GM21423 (cell line): Measurements from ENCODE around the gene TRIM69.
"Not testable (repeated sequence)": the region's sequence is repeated elsewhere in the genome, so short reads cannot be mapped to it uniquely, and the experiment has no call there.

Source experiments
- ATAC-seq: cut with Tn5 transposase; IDR thresholded peaks from one replicate; pipeline ENCODE4 v1.9.1; 2021; ENCODE audit warnings: mild to moderate bottlenecking, moderate library complexity; ENCODE audit not compliant: unreplicated experiment

Gene TRIM69, protein sequence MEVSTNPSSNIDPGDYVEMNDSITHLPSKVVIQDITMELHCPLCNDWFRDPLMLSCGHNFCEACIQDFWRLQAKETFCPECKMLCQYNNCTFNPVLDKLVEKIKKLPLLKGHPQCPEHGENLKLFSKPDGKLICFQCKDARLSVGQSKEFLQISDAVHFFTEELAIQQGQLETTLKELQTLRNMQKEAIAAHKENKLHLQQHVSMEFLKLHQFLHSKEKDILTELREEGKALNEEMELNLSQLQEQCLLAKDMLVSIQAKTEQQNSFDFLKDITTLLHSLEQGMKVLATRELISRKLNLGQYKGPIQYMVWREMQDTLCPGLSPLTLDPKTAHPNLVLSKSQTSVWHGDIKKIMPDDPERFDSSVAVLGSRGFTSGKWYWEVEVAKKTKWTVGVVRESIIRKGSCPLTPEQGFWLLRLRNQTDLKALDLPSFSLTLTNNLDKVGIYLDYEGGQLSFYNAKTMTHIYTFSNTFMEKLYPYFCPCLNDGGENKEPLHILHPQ

DNA sequence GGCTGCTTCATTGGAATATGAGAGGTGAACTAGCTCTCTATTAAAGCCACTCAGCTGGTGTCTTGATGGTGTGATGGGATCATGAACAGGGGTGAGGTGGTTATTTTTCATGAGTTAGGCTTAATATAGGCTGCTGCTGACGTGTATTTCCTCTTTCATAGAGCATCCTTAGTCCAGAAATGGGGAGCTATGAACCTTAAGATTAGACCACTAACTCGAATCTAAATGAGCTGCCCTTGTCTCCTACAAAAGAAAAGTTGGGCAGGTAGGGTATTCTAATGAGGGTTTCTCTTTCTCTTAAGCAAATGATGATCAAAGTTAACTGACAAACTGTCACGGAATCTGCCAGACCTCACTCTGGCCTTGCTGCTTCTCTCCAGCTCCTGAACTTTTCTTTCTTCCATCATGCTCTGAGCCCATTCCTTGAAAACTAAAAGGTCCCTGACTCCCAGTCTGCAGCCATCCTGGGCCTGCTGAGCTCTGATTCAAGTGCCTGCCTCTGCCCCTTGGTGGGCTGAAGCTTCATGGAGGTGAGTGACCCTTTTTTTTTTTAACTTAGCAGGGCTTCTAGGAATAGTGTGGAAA, at the start of gene TRIM69:
TRIM69 (plus strand) TSS at position 348 of the 585 bp plus-strand sequence; CDS start at position 525, 177 bp downstream.
- ATAC-seq: peak; percentile 35

DNA sequence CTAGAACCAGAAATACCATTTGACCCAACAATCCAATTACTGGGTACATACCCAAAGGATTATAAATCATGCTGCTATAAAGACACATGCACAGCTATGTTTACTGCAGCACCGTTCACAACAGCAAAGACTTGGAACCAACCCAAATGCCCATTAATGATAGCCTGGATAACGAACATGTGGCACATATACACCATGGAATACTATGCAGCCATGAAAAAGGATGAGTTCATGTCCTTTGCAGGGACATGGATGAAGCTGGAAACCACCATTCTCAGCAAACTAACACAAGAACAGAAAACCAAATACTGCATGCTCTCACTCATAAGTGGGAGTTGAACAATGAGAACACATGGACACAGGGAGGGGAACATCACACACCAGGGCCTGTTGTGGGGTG, 47.0 kb upstream of the TRIM69 start:
- not testable (repeated sequence) for ATAC-seq

DNA sequence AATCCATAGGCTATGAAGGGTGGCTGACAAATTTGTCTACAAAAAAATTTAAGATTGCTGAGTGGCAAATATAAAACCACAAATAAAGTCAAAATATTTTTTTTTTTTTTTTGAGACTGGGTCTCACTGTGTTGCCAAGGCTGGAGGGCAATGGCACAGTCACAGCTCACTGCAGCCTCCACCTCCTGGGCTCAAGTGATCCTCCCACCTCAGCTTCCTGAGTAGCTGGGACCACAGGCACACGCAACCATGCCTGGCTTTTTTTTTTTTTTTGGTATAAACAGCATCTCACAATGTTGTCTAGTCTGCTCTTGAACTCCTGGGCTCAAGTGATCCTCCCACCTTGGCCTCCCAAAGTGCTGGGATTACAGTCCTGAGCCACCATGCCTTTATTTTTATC, 46.1 kb upstream of the TRIM69 start:
- ATAC-seq: not testable (repeated sequence)

DNA sequence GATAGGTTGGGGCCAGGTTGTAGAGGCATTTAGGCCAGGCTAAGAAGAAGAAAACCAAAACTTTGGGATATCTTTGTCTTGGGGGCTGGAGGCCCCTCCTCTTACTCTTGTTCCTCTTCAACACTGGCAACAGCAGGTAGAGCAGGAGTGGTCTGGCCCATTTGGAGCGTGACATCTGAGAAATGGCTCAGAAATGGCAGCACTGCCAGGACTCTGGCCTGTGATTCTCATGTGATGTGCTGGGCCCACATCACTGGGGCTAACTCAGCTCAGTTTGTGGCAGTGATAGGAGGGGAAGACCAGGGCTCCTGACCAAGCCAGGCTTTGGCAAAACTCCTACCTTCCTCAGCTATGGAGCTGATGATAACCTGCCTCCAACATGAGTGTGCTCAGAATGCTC, 43.7 kb upstream of the TRIM69 start:
- ATAC-seq: no peak

DNA sequence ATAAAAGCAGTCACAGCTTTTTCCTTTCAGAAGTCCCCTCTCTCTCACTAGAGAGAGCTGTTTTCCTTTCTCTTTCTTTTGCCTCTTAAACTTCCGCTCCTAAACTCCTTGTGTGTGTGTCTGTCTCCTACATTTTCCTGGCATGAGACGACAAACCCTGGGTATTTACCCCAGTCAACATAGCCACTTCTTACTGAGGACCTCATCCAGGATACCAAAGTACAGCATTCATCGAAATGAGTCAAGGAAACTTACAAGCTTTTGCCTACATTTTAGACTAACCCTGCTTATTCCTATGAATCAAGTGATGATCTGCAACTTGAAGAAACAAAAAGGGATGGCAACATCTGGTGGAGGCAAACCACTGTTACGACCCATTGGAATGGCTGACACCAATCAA, 41.9 kb upstream of the TRIM69 start:
- ATAC-seq: no peak

DNA sequence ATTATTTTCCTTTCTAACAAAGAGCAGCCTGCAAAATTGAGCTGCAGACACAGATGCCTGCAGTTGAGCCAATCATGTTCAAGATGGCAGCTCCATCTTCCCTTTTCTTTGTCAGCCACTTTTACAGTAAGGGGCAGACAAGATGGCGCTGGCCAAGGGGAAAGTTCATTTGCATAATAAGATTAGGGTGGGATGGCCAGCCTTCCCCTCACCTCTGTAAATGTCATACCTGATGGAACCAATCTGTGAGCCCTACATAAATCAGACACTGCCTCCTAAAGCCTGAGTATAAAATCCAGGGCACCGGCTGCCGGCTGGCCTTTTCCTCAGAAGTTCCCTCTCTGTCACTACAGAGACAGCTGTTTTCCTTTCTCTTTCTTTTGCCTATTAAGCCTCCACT, 41.0 kb upstream of the TRIM69 start:
- no peak for ATAC-seq

DNA sequence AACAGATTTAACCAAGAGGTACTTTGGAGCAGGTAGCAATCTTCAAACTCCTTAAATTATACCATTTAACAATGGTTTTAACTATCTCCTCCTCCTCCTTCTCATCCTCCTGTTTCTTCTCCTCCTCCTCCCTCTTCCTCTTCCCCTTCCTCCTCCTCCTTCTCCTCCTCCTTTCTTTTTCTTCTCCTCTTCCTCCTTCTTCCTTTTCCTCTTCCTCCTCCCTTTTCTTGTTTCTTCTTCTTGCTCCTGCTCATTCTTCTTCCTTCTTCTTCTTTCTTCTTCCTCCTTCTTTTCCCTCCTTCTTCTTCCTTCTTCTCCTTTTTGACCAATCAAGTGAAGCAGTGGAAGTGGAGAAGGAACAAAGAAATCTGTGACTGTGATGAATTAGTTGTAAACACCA, 39.3 kb upstream of the TRIM69 start:
- ATAC-seq: no peak

DNA sequence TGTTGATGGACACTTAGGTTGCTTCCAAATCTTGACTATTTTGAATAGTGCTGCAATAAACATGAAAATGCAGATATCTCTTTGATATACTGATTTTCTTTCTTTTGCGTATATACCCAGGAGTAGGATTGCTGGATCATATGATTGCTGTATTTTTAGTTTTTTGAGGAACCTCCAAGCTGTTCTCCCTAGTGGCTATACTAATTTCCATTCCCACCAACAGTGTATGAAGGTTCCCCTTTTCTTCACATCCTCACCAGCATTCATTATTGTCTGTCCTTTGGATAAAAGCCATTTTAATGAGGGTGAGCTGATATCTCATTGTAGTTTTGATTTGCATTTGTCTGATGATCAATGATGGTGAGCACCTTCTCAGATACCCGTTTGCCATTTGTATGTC, 37.7 kb upstream of the TRIM69 start:
- no peak for ATAC-seq

DNA sequence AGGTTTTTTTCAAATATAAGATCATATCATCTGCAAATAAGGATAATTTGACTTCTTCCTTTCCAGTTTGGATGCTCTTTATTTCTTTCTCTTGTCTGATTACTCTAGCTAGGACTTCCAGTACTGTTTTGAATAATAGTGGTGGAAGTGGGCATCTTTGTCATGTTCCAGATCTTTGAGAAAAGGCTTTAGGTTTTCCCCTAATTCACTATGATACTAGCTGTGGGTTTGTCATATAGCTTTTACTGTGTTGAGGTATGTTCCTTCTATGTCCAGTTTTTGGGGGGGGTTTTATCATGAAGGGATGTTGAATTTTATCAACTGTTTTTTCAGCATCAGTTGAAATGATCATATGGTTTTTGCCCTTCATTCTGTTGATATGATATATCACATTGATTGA, 35.7 kb upstream of the TRIM69 start:
- not testable (repeated sequence) for ATAC-seq

DNA sequence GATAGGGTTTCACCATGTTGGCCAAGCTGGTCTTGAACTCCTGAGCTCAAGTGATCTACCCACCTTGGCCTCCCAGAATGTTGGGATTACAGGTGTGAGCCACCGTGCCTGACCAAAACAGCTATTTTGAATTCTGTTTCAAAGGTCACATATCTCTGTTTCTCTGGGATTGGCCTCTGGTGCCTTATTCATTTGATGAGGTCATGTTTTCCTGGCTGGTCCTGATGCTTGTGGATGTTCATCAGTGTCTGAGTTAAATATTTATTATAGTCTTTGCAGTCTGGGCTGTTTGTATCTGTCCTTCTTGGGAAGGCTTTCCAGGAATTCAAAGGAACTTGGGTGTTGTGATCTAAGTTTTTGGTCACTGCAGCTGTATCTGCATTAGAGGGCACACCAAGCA, 30.3 kb upstream of the TRIM69 start:
- ATAC-seq: no peak

DNA sequence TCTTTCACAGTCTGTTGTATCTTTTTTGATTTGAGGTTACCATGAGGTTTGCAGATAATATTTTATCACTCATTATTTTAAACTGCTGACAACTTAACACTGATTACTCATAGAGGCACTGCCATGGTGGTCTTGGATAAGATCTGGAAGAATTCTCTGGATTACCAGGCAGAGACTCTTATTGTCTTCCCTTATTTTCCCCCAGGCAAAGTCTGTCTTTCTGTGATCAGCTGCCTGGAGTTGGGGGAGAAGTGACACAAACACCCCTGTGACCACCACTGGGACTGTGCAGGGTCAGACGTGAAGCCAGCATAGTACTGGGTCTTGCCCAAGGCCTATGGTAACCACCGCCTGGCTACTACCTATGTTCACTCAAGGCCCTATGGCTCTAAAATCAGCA, 29.9 kb upstream of the TRIM69 start:
- ATAC-seq: no peak

DNA sequence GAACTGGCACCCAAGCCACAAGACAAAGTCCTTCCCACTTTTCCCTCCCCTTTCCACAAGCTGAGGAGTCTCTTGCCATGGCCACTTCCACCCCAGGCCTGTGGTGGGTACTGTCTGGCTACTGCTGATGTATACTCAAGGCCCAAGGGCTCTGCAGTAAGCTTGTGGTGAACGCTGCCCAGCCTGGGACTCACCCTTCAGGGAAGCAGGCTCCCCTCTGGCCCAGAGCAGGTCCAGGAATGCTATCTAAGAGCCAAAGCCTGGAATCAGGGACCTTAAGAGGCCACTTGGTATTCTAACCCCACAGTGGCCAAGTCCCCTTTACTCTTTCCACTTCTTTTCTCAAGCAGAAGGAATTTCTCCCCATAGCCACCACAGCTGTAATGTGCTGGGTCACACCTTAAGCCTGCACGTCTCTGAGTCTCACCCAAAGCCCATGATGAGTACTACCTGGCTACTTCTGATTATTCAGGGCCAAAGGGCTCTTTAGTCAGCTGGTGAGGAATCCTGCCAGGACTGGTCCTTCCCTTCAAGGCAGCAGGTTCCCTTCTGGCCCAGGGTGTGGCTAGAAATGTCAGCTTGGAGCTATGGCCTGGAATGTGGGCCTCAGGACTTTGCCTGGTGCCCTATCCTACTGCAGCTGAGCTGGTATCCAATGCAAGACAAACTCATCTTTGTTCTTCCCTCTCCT, 29.2 kb upstream of the TRIM69 start:
- no peak for ATAC-seq

DNA sequence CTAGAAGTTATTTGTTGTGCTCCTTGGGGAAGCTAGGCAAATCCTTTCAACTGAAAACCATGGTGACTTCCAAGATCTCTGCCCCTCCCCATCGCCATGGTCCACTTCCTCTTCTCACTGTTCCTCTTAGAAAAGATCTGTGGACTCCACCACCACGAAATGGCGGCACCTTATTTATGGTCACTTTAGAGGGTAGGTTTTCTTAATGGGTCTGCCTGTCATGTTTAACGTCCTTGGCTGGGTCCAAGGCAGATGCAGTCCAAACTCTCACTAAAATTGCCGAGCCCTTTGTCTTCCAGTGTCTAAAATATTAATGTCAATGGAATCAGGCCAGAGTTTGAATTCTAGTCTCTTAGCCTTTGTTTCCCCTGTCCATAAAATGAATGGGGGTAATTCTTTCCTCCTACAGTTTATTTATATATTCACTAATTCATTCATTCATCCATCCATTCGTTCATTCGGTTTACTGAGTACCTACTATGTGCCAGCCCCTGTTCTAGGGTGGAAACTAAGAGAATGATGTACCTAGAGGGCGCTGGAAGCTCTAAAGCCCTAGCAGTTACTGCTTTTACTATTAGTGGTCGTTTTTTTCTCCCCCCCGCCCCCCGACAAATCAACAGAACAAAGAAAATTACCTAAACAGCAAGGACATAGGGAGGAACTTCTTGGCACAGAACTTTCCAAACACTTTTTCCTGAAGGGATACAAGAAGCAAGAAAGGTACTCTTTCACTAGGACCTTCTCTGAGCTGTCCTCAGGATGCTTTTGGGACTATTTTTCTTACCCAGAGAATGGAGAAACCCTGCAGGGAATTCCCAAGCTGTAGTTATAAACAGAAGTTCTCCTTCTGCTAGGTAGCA, 25.9 kb upstream of the TRIM69 start:
- no peak for ATAC-seq

DNA sequence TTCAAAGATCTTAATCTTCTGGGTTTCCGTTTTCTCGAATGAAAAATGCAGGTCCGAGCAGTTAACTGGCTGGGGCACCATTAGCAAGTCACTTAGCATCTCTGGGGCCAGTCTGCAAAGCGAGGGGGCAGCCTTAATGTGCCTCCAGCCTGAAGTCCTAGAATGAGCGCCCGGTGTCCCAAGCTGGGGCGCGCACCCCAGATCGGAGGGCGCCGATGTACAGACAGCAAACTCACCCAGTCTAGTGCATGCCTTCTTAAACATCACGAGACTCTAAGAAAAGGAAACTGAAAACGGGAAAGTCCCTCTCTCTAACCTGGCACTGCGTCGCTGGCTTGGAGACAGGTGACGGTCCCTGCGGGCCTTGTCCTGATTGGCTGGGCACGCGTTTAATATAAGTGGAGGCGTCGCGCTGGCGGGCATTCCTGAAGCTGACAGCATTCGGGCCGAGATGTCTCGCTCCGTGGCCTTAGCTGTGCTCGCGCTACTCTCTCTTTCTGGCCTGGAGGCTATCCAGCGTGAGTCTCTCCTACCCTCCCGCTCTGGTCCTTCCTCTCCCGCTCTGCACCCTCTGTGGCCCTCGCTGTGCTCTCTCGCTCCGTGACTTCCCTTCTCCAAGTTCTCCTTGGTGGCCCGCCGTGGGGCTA, 25.1 kb upstream of the TRIM69 start, which contains the start of the genes B2M and PATL2:
B2M (plus strand) TSS at position 422 of the 647 bp plus-strand sequence; CDS start at position 452, 30 bp downstream.
PATL2 (minus strand) TSS at position 228 of the 647 bp plus-strand sequence. CDS start 34,833 bp downstream, outside the sequence.
- ATAC-seq: peak; percentile 84

DNA sequence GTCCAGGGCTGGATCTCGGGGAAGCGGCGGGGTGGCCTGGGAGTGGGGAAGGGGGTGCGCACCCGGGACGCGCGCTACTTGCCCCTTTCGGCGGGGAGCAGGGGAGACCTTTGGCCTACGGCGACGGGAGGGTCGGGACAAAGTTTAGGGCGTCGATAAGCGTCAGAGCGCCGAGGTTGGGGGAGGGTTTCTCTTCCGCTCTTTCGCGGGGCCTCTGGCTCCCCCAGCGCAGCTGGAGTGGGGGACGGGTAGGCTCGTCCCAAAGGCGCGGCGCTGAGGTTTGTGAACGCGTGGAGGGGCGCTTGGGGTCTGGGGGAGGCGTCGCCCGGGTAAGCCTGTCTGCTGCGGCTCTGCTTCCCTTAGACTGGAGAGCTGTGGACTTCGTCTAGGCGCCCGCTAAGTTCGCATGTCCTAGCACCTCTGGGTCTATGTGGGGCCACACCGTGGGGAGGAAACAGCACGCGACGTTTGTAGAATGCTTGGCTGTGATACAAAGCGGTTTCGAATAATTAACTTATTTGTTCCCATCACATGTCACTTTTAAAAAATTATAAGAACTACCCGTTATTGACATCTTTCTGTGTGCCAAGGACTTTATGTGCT, 24.5 kb upstream of the TRIM69 start:
- peak; percentile 10 for ATAC-seq

DNA sequence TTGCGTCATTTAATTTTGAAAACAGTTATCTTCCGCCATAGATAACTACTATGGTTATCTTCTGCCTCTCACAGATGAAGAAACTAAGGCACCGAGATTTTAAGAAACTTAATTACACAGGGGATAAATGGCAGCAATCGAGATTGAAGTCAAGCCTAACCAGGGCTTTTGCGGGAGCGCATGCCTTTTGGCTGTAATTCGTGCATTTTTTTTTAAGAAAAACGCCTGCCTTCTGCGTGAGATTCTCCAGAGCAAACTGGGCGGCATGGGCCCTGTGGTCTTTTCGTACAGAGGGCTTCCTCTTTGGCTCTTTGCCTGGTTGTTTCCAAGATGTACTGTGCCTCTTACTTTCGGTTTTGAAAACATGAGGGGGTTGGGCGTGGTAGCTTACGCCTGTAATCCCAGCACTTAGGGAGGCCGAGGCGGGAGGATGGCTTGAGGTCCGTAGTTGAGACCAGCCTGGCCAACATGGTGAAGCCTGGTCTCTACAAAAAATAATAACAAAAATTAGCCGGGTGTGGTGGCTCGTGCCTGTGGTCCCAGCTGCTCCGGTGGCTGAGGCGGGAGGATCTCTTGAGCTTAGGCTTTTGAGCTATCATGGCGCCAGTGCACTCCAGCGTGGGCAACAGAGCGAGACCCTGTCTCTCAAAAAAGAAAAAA, 23.9 kb upstream of the TRIM69 start:
- no peak for ATAC-seq

DNA sequence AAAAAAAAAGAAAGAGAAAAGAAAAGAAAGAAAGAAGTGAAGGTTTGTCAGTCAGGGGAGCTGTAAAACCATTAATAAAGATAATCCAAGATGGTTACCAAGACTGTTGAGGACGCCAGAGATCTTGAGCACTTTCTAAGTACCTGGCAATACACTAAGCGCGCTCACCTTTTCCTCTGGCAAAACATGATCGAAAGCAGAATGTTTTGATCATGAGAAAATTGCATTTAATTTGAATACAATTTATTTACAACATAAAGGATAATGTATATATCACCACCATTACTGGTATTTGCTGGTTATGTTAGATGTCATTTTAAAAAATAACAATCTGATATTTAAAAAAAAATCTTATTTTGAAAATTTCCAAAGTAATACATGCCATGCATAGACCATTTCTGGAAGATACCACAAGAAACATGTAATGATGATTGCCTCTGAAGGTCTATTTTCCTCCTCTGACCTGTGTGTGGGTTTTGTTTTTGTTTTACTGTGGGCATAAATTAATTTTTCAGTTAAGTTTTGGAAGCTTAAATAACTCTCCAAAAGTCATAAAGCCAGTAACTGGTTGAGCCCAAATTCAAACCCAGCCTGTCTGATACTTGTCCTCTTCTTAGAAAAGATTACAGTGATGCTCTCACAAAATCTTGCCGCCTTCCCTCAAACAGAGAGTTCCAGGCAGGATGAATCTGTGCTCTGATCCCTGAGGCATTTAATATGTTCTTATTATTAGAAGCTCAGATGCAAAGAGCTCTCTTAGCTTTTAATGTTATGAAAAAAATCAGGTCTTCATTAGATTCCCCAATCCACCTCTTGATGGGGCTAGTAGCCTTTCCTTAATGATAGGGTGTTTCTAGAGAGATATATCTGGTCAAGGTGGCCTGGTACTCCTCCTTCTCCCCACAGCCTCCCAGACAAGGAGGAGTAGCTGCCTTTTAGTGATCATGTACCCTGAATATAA, 23.0 kb upstream of the TRIM69 start:
- no peak for ATAC-seq
